Vagina (tissue), 2 donors: ENCODE data around the gene GRM4.

ENCODE experiments used
- CTCF ChIP-seq, 3 experiments: fragments of 450-650 bp in 2 of 3; fragments of 200-600 bp in 1 of 3; sonication (generic) in 1 of 3; IDR thresholded peaks; one replicate each; pipeline ENCODE4 v1.5.1; 2017 to 2019; ENCODE audit warnings: antibody characterized with exemption in 3 of 3, mild to moderate bottlenecking in 2 of 3, moderate library complexity in 2 of 3
- POLR2A ChIP-seq, 2 donors: fragments of 450-650 bp; IDR thresholded peaks; one replicate each; pipeline ENCODE4 v1.6.1; 2017; ENCODE audit warnings: antibody characterized with exemption in 2 of 2, mild to moderate bottlenecking in 2 of 2, moderate library complexity in 2 of 2
- POLR2AphosphoS5 ChIP-seq, 2 donors: sonication (generic); formaldehyde crosslinking; IDR thresholded peaks; one replicate each; pipeline ENCODE4 v1.9.0; 2017; ENCODE audit warnings: antibody characterized with exemption in 2 of 2, mild to moderate bottlenecking in 2 of 2, low read depth in 1 of 2; ENCODE audit not compliant: insufficient read depth in 1 of 2

DNA sequence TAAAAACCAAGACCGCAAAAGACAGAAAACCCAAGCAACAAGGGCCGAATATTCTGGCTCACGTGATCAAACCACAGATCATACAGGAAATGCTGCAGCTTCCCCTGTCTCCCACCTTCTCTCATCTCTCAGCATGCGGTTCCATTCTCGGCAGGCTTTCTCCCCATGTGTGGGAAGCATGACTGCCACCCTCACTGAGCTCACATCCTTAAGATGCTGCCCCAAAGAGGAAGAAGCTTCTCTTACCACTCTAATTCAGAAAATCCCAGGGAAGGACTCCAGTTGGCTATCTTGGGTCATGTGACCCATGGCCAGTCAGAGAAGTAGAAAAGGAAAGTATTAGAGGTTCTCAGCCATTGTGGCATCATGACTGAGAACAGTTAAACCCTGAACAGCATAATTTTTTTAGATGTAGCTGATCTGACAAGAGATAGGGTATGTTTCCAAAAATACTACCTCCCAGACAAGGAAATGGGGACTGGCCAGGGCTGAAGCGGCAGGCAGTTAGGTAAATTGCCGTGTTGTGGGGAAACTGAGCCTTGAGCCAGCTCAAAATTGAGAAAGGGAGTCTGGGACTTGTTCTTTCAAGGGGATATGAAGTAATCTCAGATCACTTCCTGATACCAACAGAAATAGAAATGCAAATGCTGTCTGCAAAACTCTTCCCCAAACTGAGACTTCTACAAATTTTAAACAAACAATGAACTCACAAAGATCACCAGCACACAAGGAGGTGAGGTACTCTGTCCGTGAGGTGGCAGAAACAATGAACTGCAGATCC is 37.1 kb upstream of the GRM4 start:
- no peak for TF ChIP-seq CTCF (IDR thresholded peaks at IDR 0.05)
- TF ChIP-seq POLR2AphosphoS5 (IDR thresholded peaks at IDR 0.05; ENCODE audit: insufficient read depth in 1 of 2, low read depth in 1 of 2) = no peak
- TF ChIP-seq POLR2A (IDR thresholded peaks at IDR 0.05) = no peak
